Naive thymus-derived CD4-positive, alpha-beta T cell (primary cell): ENCODE data around the gene OAF. TPM values are rescaled to one million over a fixed set of nuclear protein-coding genes. Genes with fewer than 3 reads are reported as not detected.
A peak's percentile ranks its signal among the peaks of the same experiment; 100 is the strongest.

Source experiments
- ATAC-seq: fragments of 150-1000 bp; cut with Tn5 transposase; 2 replicates; pipeline ENCODE4 v1.10.0; 2021; ENCODE audit warnings: mild to moderate bottlenecking, moderate library complexity
- CTCF ChIA-PET: fragments of 350-600 bp; sonication (Branson Sonifier 250); formaldehyde crosslinking; loops from one replicate; lab custom pipeline; 2021; ENCODE audit warnings: antibody characterized with exemption; lab: Charles Lee
- POLR2A ChIA-PET: fragments of 350-600 bp; sonication (Branson Sonifier 250); formaldehyde crosslinking; loops from one replicate; lab custom pipeline; 2021; ENCODE audit warnings: antibody characterized with exemption, inconsistent platforms; lab: Charles Lee
- DNase-seq, 9 donors: peaks; one replicate each; pipeline versions ENCODE4 v3.0.0 to v3.0.0-alpha.2; 2020 to 2022; ENCODE audit warnings: mixed read lengths in 1 of 9
- H3K27ac ChIP-seq: one replicate; pipeline ENCODE4 v1.7.0; 2013; ENCODE audit warnings: mild to moderate bottlenecking, low read depth, low read length, moderate library complexity
- H3K27me3 ChIP-seq, 2 donors: one replicate each; pipeline ENCODE4 v1.7.0; 2013; ENCODE audit warnings: low read length in 2 of 2, mild to moderate bottlenecking in 2 of 2, moderate library complexity in 2 of 2; ENCODE audit not compliant: control insufficient read depth in 2 of 2, insufficient read depth in 2 of 2
- H3K36me3 ChIP-seq, 3 experiments: 1 replicate in 2 of 3; 2 replicates in 1 of 3; pipeline ENCODE4 v1.7.0; 2013; ENCODE audit warnings: low read length in 3 of 3, mild to moderate bottlenecking in 3 of 3, moderate library complexity in 1 of 3; ENCODE audit not compliant: insufficient read depth in 3 of 3, control insufficient read depth in 2 of 3
- H3K4me1 ChIP-seq, 2 donors: one replicate each; pipeline ENCODE4 v1.7.0; 2013; ENCODE audit warnings: low read length in 2 of 2, mild to moderate bottlenecking in 2 of 2, moderate library complexity in 1 of 2; ENCODE audit not compliant: control insufficient read depth in 2 of 2, insufficient read depth in 2 of 2
- H3K4me3 ChIP-seq: 2 replicates; pipeline ENCODE4 v1.7.0; 2013; ENCODE audit warnings: mild to moderate bottlenecking, low read length
- H3K9me3 ChIP-seq, 3 experiments: 1 replicate in 2 of 3; 2 replicates in 1 of 3; pipeline ENCODE4 v1.7.0; 2013; ENCODE audit warnings: low read length in 3 of 3; ENCODE audit not compliant: control insufficient read depth in 2 of 3
- H3K27ac Mint-ChIP-seq, 9 donors: one replicate each; pipeline ENCODE4 v1.8.0; 2020 to 2022; ENCODE audit warnings: mixed read lengths in 9 of 9, mild to moderate bottlenecking in 8 of 9, moderate library complexity in 5 of 9, inconsistent platforms in 2 of 9
- H3K27me3 Mint-ChIP-seq, 5 donors: one replicate each; pipeline ENCODE4 v1.8.0; 2021 to 2022; ENCODE audit warnings: mixed read lengths in 5 of 5, mild to moderate bottlenecking in 1 of 5
- H3K36me3 Mint-ChIP-seq, 5 donors: one replicate each; pipeline ENCODE4 v1.8.0; 2020 to 2022; ENCODE audit warnings: mixed read lengths in 5 of 5, mild to moderate bottlenecking in 3 of 5, inconsistent platforms in 1 of 5
- H3K4me1 Mint-ChIP-seq, 7 donors: one replicate each; pipeline ENCODE4 v1.8.0; 2020 to 2022; ENCODE audit warnings: mixed read lengths in 7 of 7, mild to moderate bottlenecking in 3 of 7, inconsistent platforms in 1 of 7
- H3K4me3 Mint-ChIP-seq, 10 donors: one replicate each; pipeline ENCODE4 v1.8.0; 2020 to 2022; ENCODE audit warnings: mild to moderate bottlenecking in 10 of 10, mixed read lengths in 10 of 10, moderate library complexity in 6 of 10, inconsistent platforms in 2 of 10
- H3K9me3 Mint-ChIP-seq, 11 donors: one replicate each; pipeline ENCODE4 v1.8.0; 2020 to 2022; ENCODE audit warnings: mixed read lengths in 11 of 11, mild to moderate bottlenecking in 4 of 11, inconsistent platforms in 1 of 11, moderate library complexity in 1 of 11
- intact Hi-C, 2 donors: fragments of 100-400 bp; cut with micrococcal nuclease; formaldehyde crosslinking; loops; one replicate each; pipeline ENCODE4 v1.15.1; 2023
- polyA plus RNA-seq, 2 donors: library from polyadenylated mRNA; unstranded; fragments of 300-500 nt; fragmentation: Illumina TruSeq; gene quantifications; one replicate each; pipeline ENCODE4 v1.2.3, GENCODE V29; 2021
- total RNA-seq, 6 experiments: library from RNA in 5 of 6; stranded (reverse) in 5 of 6; gene quantifications; 1 replicate in 5 of 6; 2 replicates in 1 of 6; pipeline ENCODE4 v1.2.3 and lab custom pipeline; 2021 to 2026

The OAF gene
- total and polyA plus RNA-seq, 7 experiments from 2014 or later = 3.2 to 21.2 (median 4.6) TPM

- intact Hi-C loops = no loop called here
- H3K4me1 ChIP-seq = no peaks in the 10 kb centered on the region
- DNase-seq (no peak), ATAC-seq (no peak)
- H3K4me3 ChIP-seq = no peak overlapping the region
- Mint-ChIP-seq H3K9me3 (no peaks in the 10 kb centered on the region), H3K4me1 (peaks cover 5 to 13% (median 6%) of the 10 kb centered on the region in 7 donors), H3K27ac (no peak overlapping the region), H3K4me3 (no peak overlapping the region), H3K36me3 (no peaks in the 10 kb centered on the region), H3K27me3 (peaks cover 0 to 10% (median 0%) of the 10 kb centered on the region in 5 donors)
- ChIA-PET CTCF (no interaction called here), POLR2A (no interaction called here)
- H3K27ac ChIP-seq = no peak overlapping the region
- no peaks in the 10 kb centered on the region for H3K27me3 ChIP-seq
- H3K9me3 ChIP-seq = no peaks in the 10 kb centered on the region
- no peaks in the 10 kb centered on the region for H3K36me3 ChIP-seq
These were observed 9.9 kb downstream of the OAF start for GRCh38 chr11:120220747-120221037.

DNA sequence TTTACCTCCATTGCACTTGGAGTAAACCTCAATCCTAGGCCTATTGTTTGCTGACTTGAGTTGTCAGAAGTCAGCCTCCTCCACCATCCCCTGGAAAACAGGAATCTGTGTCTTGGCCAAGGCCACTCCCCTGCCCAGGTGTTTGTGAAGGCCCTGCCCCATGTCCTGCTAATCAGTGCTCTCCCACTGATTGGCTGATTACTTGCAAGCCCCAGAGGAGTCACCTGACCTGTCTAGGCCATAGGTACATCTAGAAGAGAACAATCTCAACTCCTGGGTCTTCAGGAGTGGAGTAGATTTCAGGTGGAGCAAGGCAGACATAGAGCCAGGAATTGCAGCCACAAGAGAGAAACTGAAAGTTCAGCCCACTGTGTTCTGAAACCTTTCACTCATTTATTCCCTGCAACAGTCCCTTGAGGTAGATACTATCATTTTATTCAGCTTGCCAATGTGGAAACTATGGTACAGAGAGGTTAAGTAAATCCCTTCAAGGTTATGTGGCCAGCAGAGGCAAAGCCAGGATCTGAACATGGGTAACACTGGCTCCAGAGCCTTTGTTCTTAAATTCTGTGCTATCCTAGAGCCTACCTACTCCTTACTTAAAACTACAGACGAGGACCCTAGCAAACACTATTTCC, 10.4 kb downstream of the OAF start:
- no peaks in the 10 kb centered on the region for H3K36me3 Mint-ChIP-seq
- Histone ChIP-seq H3K27me3 (no peaks in the 10 kb centered on the region), H3K4me1 (no peaks in the 10 kb centered on the region), H3K27ac (no peak overlapping the region), H3K9me3 (no peaks in the 10 kb centered on the region), H3K36me3 (no peaks in the 10 kb centered on the region), H3K4me3 (no peak overlapping the region)
- ATAC-seq (no peak), DNase-seq (no peak)
- no peak overlapping the region for H3K27ac Mint-ChIP-seq
- H3K27me3 Mint-ChIP-seq = peaks cover 0 to 14% (median 0%) of the 10 kb centered on the region in 5 donors
- ChIA-PET CTCF (no interaction called here), POLR2A (no interaction called here)
- H3K9me3 Mint-ChIP-seq = no peaks in the 10 kb centered on the region
- intact Hi-C loops = no loop called here
- H3K4me3 Mint-ChIP-seq = no peak overlapping the region
- H3K4me1 Mint-ChIP-seq = peaks cover 5 to 13% (median 6%) of the 10 kb centered on the region in 7 donors

DNA sequence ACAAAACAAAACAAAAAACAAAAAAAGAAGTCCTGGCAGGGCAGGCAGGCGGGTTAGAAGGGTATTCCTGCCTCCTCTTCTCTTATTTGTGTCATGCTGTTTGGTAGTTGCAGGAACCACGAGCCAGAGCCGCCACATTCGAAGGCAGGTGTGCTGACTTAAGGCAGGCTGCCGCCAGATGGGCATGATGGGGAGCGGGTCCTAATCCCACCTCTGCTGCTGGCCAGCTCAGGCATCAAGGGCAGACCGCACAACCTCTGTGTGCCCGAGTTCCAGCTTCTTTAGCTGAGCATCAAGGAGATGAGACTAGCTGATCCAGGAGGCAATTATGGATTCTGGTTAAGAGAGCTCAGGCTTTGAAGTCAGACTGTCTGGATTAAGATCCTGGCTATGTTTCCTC, 12.1 kb downstream of the OAF start:
- H3K9me3 ChIP-seq = no peaks in the 10 kb centered on the region
- H3K27me3 ChIP-seq = no peaks in the 10 kb centered on the region
- intact Hi-C loops = no loop called here
- H3K4me3 ChIP-seq = no peak overlapping the region
- DNase-seq = no peak
- Mint-ChIP-seq H3K27me3 (peaks cover 0 to 14% (median 0%) of the 10 kb centered on the region in 5 donors), H3K36me3 (no peaks in the 10 kb centered on the region), H3K27ac (peak overlapping the region in 1 of 9 donors; percentile 40), H3K4me1 (peaks cover 5 to 13% (median 8%) of the 10 kb centered on the region in 7 donors), H3K4me3 (no peak overlapping the region), H3K9me3 (no peaks in the 10 kb centered on the region)
- ChIA-PET CTCF (no interaction called here), POLR2A (no interaction called here)
- no peaks in the 10 kb centered on the region for H3K36me3 ChIP-seq
- ATAC-seq = no peak
- H3K4me1 ChIP-seq = no peaks in the 10 kb centered on the region
- no peak overlapping the region for H3K27ac ChIP-seq

DNA sequence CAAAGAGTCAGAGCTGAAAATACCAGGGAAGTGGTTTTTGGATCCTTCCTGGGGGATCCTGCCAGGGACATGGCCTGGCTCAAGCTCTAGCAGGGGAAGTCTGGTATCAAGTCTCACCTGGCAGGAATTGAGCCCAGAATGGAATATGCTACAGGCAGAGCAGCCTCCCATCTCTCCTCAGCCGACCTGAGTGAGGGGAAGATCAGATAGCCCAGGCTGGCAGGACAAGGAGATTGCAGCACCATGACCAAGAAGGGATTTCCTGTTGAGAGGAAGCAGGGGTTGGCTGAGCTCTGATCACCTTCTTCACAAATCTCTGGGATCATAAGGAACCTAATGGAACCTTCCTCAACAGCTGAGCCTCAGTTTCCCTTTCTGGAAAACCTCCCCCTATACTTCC, 13.0 kb downstream of the OAF start:
- POLR2A ChIA-PET = no interaction called here
- ATAC-seq = no peak

GRCh38 chr11:120224361-120224760, 13.5 kb downstream of the OAF start:
- Mint-ChIP-seq H3K9me3 (no peaks in the 10 kb centered on the region), H3K27me3 (peaks cover 0 to 14% (median 0%) of the 10 kb centered on the region in 5 donors), H3K27ac (no peak overlapping the region), H3K4me1 (peaks cover 0 to 10% (median 7%) of the 10 kb centered on the region in 7 donors), H3K36me3 (no peaks in the 10 kb centered on the region), H3K4me3 (peak overlapping the region in 2 of 10 donors; percentile 51 to 58)
- H3K4me1 ChIP-seq = no peaks in the 10 kb centered on the region
- no peak overlapping the region for H3K4me3 ChIP-seq
- H3K27ac ChIP-seq = no peak overlapping the region
- H3K36me3 ChIP-seq = no peaks in the 10 kb centered on the region
- no peak for DNase-seq
- H3K9me3 ChIP-seq = no peaks in the 10 kb centered on the region
- ChIA-PET CTCF (no interaction called here), POLR2A (no interaction called here)
- ATAC-seq = no peak
- intact Hi-C loops = no loop called here
- H3K27me3 ChIP-seq = no peaks in the 10 kb centered on the region

More for the DNA sequence above, 13.0 kb downstream of the OAF start:
- DNase-seq = no peak
- Histone ChIP-seq H3K4me3 (no peak overlapping the region), H3K27ac (no peak overlapping the region), H3K27me3 (no peaks in the 10 kb centered on the region), H3K36me3 (no peaks in the 10 kb centered on the region), H3K9me3 (no peaks in the 10 kb centered on the region), H3K4me1 (no peaks in the 10 kb centered on the region)
- Mint-ChIP-seq H3K4me3 (no peak overlapping the region), H3K36me3 (no peaks in the 10 kb centered on the region), H3K27me3 (peaks cover 0 to 14% (median 0%) of the 10 kb centered on the region in 5 donors), H3K27ac (no peak overlapping the region), H3K9me3 (no peaks in the 10 kb centered on the region), H3K4me1 (peaks cover 4 to 10% (median 9%) of the 10 kb centered on the region in 7 donors)
- intact Hi-C loops = no loop called here
- CTCF ChIA-PET = no interaction called here

DNA sequence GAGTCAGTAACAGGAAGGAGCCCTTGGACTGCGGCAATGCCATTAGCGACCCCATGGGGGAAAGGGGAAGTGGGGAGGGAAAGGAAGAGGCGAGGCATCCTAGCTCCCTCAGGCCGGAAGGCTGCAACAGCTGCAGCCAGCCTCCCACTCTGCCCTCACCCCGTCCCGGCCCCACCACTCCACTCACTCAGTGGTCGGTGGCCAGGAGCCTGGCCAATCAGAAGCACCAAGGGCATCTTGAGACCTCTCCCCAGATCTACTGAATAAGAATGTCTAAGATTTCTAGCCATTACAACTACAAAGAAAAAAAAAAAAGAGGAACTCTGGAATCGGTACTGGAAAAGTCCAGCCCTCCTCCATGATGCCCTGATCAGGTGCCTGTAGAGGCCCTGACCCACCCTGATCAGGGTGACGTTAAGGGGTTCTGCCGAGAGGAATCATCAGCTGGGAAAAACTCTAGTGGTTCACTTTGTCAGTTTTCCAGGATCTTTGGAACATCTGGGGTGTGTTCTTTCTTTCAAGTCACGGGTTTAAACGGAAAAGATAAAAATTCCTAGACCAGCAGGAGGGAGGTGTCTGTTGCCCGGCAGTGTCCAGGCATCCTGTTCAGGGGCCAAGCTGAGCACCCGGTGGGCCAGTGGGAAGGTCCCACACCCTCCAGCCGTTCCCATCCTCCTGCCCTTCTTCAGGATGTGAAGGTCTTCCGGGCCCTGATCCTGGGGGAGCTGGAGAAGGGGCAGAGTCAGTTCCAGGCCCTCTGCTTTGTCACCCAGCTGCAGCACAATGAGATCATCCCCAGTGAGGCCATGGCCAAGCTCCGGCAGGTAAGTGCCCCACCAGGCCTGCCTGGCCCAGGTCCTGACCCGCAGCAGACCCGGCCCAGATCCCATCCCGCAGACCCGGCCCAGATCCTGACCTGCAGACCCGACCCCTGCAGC, 14.4 kb downstream of the OAF start:
- POLR2A ChIA-PET = no interaction called here
- H3K9me3 ChIP-seq = no peaks in the 10 kb centered on the region
- Mint-ChIP-seq H3K27ac (no peak overlapping the region), H3K36me3 (no peaks in the 10 kb centered on the region), H3K4me1 (peaks cover 0 to 9% (median 6%) of the 10 kb centered on the region in 7 donors), H3K27me3 (peaks cover 0 to 14% (median 0%) of the 10 kb centered on the region in 5 donors), H3K4me3 (no peak overlapping the region), H3K9me3 (no peaks in the 10 kb centered on the region)
- H3K4me3 ChIP-seq = no peak overlapping the region
- ATAC-seq (peak; percentile 65), DNase-seq (no peak)
- no peaks in the 10 kb centered on the region for H3K27me3 ChIP-seq
- H3K27ac ChIP-seq = no peak overlapping the region
- no peaks in the 10 kb centered on the region for H3K36me3 ChIP-seq
- no peaks in the 10 kb centered on the region for H3K4me1 ChIP-seq
- CTCF ChIA-PET = no interaction called here
- intact Hi-C loops = no loop called here
